NCI-H1694 treated with DMSO at 0.1 percent for 48 hours (cell line): ENCODE data around the gene SAG.
"Not testable (repeated sequence)": the region's sequence is repeated elsewhere in the genome, so short reads cannot be mapped to it uniquely, and the experiment has no call there.

ENCODE experiments used
- DNase-seq: peaks from one replicate; lab custom pipeline; 2025; lab: John Stamatoyannopoulos, UW

Gene SAG

DNA sequence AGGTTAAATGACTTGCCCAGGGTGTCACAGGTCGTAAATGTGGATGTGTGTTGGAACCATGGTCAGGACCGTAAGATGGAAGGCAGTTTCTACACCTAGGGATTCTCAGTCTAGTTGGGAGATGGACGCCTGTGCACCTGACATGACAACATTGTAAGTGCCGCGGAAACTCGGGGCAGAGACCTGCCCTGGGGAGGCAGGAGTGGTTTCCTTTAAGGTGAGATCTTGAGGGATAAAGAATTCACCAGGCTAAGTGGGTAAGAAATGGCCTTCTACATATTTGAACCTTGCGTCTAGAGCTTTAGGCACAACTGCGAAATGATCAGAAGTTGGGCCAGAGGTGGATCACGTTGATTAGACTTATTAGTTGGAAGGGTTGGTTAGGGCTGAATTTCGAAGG lies 48.3 kb downstream of the SAG start:
- DNase-seq, result no peak

DNA sequence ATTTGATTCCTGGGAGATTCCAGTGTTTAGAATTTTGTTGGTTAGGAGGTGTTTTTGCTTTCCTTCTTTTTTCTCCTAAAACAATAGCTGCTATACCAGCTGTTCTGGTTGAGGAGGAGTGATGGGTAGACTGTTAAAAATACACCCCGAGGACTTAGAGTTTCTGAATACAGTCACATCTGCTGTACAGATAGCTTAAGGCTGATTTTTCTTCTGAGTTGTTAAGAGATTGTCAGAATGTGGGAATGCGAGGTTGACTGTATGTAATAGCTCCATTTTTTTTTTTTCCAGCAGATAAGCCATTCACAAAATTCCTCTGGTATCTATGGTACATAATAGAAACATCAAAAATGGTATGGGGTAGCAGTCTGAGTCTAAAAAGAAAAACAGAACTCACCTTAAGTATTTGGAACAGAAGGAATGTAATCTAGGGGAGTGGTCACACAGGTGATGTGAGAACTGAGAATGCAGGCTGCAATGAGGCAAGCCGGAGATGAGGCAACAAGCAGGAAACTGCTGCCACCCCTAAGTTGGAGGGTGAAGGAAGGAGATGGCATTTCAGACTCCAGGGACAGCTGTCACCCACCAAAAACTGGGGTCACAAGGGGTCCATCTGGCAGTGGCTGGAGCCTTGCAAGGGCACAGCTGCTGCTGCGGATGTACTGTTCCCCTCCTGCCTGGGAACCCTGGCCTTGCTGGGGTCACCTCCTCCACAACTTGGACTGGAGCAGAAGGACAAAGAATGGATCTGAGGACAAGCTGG lies 49.1 kb downstream of the SAG start:
- no peak for DNase-seq

DNA sequence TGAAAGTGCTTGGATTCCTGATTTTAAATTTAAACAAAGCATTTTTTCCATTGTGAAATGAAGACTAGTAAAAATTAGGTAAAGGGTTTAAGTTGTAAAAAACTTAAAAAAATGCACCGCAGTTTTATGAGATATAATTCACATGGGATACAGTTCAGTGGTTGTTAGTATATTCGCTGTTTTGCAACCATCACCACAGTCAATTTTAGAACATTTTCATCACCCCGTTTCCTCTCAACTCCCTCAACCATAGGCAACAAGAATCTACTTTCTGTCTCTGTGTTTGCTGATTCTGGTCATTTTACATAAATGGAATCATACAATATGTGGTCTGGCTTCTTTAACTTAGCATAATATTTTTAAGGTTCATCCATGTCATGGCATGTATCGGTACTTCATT lies 50.7 kb downstream of the SAG start:
- DNase-seq, result no peak

DNA sequence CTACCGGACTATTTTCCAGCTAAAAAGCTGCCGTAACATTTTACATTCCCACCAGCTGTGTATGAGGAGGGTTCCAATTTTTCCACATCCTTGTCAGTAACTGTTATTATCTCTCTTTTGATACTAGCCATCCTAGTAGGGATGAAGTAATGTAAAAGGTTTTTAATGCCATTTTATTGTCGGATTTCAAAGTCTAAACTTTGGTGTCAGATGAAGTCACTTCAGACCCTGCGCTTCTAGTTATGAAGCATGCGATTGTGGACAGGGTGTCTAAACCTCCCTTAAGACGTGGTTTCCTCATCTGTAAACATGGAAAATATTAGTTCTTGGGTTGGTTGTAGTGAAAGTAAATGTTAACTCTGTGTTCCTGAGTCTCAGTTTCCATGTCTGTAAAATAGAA lies 51.3 kb downstream of the SAG start:
- DNase-seq, result no peak

DNA sequence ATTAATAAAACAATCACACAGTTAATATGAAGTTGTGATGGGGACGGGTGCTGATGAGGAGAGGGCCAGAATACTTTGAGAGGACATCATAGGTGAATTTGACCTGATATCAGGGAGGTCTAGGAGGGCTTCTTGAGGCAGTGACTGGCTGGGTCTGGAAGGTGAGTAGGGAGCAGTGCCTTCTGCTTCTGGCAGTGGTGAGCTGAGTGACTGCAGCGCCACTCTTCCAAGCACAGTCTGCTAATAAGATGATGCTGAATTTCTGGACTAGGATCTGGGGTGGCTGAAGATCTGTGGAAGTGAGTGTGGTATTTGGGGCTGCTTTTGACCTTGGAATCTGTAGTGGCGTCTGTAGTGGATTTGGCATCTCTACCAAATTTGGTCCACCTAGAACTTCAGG lies 52.2 kb downstream of the SAG start:
- no peak for DNase-seq

DNA sequence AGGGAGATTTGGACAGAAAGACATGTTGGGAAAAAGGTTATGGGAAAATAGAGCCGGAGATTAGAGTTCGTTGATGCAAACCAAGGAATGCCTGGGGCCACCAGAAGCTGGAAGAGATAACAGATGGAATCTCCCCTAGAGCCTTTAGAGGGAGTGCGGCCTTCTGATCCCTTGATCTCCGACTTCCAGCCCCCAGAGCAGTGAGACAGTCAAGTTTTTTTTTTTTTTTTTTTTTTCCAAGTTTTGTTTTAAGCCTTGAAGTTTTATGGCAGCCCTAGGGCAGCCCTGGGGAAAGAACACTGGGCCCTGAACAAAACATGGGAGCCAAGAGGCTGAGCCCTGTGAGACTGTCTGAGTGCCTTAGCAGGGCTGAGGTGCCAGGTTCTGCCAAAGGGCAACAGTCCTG lies 53.2 kb downstream of the SAG start:
- DNase-seq, result no peak

DNA sequence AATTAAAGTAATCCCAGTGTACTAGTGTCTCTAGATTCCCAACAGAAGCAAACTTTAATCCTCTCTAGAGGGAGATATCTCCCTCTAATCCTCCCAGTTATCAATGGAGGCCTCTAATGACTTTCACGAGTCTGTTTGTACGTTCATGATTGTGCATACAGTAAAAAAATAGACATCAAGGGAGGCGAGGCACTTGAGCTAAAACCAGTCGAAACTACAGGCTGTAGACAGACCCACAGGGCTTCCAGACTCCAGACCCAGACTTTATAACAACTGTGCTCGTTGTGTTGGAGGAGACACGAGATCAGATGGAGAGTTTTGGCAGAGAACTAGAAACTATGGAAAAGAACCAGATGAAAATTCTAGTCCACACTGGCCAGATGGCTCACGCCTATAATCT lies 53.7 kb downstream of the SAG start:
- DNase-seq, result no peak

DNA sequence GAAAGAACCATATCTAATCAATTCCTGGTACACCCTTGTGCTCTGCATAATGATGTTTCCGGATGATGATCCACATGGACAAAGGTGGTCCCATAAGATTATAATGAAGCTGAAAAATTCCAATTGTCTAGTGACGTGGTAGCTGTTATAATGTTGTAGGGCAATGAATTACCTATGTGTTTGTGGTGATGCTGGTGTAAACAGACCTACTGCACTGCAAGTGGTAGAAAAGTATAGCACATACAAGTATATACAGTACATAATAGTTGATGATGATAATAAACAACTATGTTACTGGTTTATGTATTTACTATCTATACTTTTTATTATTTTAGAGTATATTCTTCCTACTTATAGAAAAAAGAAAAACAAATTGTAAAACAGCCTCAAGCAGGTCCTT lies 55.1 kb downstream of the SAG start:
- DNase-seq, result no peak

DNA sequence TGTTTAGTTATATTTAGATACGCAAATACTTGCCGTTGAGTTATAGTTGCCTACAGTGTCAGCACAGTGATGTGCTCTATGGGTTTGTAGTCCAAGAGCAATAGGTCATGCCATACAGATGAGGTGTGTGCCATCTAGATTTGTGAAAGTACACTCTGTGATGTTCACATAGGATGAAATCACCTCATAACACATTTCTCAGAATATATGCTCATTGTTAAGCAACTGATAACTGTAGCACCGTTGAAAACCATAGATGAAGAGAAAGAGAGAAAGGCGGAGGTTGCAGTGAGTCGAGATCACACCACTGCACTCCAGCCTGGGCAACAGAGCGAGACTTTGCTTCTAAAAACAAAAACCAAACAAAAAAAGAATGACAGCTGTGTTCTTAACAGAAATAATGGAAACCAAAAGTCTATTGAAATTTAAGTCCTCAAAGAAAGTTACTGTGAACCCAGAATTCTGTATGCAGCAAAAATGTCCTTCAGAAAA lies 56.2 kb downstream of the SAG start:
- DNase-seq, result no peak

DNA sequence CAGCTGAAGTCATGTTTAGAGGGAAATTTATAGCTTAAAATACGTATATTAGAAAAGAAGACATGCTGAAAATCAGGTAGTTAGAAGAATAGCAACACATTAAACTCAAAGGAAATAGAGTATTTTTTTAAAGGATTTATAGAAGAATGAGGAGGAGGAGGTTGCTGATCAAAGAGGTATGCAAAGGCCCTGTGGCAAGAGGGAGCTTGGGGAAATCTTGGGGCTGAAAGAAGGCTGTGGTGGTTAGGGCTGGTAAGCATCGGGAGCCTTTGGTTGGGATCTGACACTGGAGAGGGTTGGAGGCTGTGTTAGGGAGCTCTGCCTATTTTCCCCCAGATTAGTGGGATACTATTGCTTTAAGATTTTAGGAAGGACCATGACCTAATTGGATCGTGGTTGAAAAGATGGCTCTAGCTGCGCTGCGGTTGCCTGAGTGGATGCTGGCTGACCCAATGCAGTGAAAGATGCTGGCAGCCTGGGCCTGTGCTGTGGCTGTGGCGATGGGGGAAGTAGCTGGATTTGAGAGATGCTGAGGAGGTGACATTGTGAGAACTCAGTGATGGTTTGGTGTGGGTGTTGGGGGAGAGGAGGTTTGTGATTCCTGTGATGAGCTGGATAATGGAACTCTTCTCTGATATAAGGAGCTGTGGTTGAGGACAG lies 58.4 kb downstream of the SAG start:
- DNase-seq, result no peak

DNA sequence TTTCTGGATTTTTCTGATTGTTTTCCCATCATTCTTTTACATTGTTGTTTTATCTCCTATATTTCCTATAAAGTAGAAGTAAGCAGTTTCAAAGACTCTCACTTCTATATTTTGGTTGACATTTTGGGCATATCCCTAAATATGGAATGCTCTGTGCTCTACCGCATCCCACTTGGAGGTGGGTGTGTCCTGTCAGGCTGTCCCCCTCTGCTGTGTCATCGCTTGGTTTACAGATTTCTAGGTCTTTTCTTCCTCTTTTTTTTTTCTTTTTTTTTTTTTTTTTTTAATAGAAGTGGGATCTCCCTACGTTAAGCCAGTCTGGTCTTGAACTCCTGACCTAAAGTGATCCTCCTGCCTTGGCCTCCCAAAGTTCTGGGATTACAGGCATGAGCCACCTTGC lies 60.0 kb downstream of the SAG start:
- no peak for DNase-seq

DNA sequence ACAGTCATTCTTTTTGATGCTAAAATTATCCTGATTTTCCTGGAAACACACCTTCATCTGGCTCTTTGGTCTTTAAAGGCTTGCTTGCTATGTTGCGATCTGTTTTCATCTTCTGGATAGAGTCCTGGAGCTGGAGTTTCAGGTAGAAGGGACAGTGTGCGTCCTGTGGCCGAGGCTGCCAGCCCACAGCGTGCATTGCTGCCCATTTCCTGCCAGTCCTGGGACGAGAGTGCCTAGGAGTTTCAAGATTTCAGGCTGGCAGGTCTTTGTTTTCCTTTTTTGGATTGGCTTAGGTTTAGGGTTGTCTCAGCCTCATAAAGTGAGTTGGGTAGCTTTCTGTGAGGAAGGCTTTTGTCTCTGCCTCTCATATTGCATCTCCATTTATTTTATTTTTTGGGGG lies 61.1 kb downstream of the SAG start:
- no peak for DNase-seq

DNA sequence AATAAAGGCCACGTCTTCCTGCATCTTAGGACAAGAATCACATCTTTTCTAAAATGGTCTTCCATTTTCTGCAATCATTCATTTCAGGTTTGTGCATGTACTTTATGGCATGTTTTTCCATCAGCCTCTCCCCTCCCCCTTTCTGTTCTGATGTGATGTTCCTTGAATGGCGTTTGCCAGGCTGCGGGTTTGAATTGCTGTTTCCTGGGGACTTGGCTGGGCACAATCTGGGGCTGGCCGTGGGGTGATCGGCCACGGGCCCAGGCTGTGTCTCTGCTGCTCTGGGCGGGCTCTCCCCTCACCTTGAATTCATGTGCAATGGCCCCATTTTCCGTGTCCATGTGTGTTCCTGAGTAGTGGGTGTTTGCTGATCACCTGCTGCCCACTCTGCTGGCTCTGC lies 61.8 kb downstream of the SAG start:
- DNase-seq, result no peak

DNA sequence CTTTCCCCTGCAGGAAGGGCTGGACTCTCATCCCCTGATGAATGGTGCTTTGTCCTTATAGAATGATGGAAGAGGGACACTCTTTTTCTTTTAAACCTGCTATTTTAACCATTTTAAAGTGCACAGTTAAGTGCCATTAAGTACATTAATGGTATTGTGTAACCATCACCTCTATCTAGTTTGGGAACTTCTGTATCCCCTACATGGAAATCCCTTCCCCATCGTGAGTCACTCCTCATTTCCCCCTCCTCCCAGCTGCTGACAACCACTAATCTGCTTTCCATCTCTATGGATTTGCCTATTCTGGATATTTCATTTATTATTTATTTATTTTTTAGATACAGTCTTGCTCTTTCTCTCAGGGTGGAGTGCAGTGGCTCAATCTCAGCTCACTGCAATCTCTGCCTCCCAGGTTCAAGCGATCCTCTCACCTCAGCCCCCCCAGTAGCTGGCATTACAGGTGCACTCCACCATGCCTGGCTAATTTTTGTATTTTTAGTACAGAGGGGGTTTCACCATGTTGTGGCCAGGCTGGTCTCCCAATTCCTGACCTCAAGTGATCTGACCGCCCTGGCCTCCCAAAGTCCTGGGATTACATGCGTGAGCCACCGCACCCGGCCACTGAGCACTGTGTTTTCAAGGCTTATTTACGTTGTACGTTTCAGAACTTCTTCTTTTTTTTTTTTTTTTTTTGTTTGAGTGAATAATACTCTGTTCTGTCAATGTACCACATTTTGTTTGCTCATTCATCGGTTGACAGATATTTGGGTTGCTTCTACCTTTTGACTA lies 62.5 kb downstream of the SAG start:
- DNase-seq, result no peak

DNA sequence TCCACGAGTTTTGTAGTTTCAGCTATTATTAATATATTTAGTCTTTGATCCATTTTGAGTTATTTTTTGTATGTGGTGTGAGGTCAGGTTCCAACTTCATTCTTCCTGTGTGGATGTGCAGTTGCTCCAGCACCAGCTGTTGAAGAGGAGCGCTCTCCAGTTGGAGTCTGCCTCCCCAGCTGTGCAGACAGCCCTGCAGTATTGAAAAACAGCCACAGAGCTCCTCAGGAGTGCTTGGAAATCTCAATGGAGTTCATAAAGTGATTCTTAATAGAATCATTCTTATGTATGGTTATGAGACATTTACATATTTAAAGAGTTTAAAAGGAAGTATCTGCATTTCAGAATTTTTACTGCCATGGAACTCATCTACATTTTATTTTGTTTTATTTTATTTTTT lies 64.0 kb downstream of the SAG start:
- DNase-seq, result no peak

DNA sequence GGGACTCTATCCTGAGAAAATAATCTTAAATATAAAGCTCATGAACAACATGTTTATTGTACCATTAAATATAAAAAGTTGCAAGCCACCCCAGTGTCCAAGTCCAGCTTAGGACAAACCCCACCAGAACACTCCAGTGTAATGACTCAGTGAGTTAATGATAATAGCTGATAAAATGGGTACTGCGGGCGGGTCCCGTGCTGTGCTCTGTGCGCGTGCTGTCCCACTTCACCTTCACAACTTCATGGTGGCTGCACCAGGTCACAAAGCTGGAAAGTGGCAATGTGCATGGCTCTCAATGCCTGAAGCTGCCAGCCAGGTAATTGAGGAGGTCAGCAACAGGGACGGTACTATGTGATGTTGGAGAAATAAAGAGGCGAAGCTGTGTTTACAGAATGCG lies 65.2 kb downstream of the SAG start:
- no peak for DNase-seq

DNA sequence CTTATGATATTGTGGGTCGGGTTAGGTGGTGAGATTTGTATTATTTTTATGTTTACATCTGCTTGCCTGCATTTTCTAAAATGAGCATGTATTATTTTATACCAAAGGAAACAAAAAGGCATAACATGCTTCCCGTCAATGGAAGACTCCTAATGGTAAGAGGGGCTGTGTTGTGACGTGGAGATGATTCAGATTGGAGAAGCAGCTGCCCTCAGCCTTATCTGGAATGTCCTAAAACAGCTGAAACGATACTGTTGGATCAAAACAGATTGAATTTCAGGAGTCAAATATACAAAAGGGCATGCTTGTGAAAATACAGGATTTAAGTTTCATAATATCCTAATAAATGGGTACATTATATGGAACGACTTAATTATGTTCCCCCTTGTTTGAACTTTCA lies 65.7 kb downstream of the SAG start:
- no peak for DNase-seq

DNA sequence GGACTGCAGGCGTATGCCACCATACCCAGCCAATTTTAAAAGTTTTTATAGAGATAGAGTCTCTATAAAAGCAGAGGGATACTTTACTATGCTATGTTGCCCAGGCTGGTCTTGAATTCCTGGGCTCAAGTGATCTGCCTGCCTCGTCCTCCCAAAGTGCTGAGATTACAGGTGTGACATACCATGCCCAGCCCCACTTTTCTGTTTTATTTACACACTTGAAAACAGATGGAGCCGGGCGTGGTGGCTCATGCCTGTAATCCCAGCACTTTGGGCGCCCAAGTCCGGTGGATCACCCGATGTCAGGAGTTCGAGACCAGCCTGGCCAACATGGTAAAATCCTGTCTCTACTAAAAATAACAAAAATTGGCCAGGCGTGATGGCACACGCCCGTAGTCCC lies 67.2 kb downstream of the SAG start:
- not testable (repeated sequence) for DNase-seq

DNA sequence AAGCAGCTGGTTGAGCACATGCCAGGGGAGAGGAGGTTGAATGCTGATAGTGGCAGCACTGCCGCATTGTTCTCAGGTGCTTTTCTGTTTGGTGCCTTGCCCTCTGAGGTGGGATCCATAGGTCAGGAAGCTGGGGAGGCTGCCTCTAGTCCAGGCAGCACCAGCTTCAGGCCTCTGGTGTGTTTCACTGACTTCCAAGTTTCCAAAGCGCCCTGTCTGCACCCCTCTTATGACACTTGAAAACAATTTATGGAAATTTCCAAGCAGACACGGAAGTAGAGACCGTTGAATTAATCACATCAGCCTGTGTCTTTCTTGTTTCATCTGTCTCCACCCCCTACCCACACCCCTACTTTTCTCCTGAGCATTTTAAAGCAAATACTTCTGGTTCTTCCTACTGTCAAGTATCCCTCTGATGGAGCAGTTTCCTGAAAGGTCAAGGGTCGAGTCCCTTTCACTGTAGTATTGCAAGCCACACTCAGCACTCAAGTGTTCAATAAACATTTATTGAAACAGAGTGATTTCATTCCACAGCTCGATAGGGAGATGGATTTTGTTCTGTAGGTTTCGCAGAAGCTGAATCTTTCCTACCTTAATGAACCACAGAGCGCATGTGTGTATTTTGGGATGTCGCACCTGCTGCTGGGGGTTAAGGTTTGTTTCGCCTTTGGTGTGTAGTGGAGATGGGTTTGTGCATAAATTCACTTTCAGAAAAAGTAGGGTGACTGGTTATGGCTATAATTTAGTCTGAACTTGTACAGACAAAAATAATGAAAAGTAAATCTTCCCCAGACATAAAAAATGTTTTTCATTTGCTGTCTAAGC lies 68.1 kb downstream of the SAG start:
- no peak for DNase-seq

DNA sequence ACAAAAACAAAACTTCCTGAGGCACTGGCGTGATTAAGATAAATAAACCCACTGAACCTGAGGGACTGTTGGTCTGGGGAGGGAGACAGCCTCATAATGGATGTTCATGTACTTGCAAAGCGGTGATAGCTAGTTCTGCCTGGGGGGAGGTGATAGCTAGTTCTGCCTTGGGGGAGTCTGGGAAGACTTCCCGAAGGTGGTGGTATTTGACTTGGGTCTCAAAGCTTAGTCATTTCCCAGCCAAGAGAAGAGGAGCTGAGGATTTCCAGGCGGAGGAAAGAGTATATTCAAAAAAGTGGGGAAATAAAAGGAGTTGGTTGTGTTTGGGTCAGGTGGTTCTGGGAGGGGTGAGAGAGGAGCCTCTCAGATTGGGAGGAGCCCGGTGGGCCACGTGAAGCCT lies 71.4 kb downstream of the SAG start:
- DNase-seq, result no peak

DNA sequence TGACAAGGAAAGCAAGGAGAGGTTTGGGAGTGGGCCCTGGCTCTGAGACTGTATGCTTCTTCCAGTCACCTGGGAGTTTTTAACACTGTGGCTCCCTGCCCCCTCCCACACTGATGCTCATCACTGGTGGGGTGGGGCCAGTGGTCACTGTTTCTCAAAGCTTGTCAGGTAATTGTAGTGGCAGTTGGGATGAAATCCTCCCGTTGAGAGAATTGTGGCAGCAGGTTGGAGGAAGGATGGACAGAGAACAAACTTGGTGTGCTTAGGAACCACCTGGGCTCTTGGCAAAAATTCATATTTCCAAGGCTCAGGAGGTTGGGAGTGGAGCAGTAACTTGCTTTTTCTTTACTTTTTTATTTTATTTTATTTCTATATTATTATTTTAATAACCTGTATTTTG lies 71.8 kb downstream of the SAG start:
- no peak for DNase-seq
